HG02885 (cell line): Measurements from ENCODE around the gene PDE4D.

Source experiments
- ATAC-seq: cut with Tn5 transposase; IDR thresholded peaks from one replicate; pipeline ENCODE4 v1.9.1; 2021; ENCODE audit warnings: mild to moderate bottlenecking; ENCODE audit not compliant: unreplicated experiment, poor library complexity

The PDE4D gene

DNA sequence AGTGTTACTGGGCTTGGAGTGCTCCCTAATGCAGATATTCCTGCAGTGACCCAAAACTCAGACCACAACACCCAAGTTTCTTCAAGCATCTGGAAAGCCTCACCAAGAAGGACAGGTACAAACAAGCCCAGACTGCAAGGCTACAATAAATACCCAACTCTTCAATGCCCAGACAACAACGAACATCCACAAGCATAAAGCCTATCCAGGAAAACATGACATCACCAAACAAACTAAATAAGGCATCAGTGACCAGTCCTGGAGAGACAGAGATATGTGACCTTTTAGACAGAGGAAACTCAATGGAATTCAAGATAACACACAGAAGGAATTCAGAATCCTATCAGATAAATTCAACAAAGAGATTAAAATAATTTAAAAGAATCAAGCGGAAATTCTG lies 605.6 kb downstream of the PDE4D start:
- no peak for ATAC-seq

- ATAC-seq: no peak
Observed at GRCh38 chr5:59287361-59287760, 606.2 kb downstream of the PDE4D start.

- no peak for ATAC-seq
Observed at GRCh38 chr5:59286510-59286909, 607.0 kb downstream of the PDE4D start.

DNA sequence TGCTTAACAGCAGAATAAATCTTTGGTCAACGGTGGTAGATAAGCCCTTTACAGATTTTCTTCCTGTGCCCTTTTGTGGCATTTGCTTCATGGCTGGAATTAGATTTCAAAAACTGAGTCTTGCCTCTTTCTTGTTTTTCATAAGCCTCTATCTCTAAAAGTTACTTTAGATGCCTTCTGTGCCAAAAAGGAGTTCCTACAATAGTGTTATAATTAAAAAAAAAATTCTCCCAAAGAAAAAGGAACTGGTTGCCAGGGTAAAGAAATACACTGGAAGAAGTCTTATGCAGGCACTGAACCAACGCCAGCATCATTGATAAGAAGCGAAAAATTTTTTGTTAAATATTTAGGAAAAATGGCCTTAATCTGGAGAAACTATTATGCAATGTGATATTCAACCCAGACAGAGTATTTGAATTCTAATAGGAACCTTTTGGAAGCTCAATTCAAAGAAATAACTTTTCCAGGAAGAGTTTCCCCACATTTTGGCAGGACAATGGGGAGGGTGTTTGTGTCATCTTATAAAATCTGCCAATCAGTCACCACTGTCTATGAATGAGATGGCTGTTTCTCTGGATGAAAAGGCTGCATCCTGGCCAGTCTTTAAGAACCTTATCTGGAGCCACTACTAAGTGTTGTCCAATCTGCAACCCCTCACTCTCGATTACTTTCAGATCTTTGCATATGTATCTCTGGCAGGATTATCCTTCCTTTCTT lies 608.1 kb downstream of the PDE4D start:
- no peak for ATAC-seq

DNA sequence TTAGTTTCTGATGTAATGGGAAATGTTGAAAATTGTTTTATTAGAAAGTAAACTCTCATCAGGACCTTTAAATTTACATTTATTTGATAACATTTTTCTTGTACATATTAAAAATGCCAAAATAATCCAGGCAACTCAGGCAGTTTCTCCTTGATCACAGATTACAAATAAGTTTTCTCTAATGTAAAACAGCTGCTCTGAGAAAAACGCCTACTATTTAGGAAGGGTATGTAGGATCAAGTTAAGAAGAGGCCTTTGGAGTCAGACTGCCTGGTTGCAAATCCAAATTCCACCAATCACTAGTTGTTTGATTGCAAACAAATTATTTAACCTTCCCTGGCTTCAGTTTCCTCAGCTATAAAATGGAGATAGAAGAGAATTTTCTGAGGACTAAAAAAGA lies 610.8 kb downstream of the PDE4D start:
- ATAC-seq: no peak

GRCh38 chr5:59279979-59280378 lies 613.5 kb downstream of the PDE4D start:
- no peak for ATAC-seq

- ATAC-seq: no peak
Observed at GRCh38 chr5:59276917-59277372, 616.6 kb downstream of the PDE4D start.

DNA sequence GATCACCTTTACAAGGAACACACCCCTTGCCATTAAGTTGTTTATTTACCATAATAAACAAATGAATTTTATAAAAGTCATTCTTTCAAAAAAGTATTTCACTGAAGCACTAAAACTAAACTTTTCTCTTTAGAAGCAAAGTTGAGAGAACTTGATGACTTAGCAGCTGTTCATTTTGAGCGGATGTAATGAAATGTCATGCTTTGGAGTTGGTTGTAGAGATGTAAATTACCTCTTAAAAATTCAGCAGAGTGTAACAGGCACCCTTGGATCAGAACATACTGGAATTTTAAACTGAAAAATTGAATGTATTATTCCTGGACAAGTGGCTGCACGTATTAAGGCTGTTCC lies 617.2 kb downstream of the PDE4D start:
- ATAC-seq: no peak

DNA sequence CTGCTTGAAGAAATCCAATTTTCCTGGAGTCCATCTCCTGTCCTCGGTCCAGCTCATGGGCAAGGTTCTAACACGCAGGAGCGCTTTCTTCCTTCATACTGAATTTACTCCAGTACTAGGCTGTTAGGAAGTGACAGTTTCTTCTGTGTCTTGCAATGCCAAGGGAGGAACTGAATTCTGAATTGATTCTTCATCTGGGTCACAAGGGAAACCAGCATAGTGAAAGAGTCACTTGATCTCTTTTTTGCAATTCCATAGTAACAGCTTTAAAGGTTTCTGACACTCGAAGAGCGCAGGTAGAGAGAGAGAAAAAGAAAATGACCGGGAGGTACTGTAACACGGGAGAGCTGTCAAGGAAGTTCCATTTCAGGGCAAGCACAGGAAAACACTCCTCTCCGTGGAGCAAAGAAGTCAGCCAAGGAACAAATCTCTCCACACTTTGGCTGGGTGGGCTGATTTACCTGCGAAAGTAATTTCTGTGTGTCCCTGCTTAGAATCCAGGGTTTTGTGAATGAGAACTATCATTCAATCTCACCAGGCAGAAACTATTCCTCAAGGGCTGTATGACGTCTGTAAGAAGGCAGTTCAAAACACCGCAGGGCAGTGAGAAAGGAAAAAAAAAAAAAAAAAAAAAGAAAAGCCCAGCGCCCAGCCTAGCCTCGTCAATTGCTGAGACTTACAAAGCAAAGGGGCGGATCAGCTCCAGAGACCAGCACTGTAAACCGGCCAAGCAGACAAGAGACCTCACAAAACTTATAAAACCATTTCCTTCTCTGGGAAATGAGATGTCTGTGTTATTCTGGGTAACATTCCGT lies 617.8 kb downstream of the PDE4D start:
- no peak for ATAC-seq

GRCh38 chr5:59275170-59275509 lies 618.4 kb downstream of the PDE4D start:
- ATAC-seq: no peak

DNA sequence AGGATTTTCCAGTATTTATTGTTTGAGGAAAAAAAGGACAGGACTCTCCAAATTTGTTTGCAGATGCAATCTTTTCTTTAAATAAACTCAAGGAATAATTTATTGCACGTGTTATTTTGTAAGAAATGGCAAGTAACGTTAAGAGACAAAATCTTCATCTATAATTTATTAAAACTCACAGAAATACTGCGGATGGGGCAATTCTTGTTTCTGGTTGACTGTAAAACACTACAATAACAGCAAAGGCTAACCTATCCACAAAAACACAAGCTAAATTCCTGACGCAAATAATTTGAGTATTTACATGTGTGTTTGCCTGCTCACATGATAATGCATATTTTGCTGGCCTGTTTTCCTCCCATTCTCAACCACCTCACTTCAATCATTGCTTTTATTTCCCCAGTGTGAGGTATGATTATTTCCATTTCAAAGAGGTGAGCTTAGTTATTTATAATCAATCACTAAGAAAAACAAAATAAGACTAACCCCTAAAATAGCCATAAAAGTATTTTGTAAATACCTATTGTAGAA lies 619.4 kb downstream of the PDE4D start:
- no peak for ATAC-seq

- no peak for ATAC-seq
Observed at GRCh38 chr5:59272809-59273427, 620.6 kb downstream of the PDE4D start.

DNA sequence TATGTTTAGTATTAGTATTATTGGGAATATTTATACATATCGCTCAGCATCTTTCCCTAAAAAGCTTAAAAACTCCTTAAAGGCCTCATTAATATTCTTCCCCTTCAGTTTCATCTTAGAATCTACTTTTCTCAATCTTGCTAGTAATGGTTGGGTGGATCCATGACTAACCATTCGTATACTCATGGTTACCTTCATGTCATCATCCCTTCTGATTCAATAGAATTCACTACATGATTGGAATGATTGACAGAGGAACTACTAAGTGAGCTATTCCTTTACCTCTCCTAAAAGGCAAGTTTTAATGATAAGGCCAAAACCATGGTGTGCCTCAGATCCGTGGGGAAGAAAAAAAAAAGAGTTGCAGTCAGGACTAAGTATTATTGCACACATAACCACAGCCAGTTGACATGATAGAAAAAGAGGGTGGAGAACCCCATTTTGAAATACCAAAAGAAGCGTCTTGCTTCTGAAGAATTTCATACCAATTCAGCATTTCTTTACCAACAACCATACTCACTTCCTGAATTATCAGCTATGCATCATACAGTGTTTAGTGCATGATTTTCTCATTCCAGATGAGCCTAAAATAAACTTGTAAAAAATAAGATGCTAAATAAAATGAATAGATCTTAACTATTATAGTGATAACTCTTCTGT lies 624.6 kb downstream of the PDE4D start:
- no peak for ATAC-seq

DNA sequence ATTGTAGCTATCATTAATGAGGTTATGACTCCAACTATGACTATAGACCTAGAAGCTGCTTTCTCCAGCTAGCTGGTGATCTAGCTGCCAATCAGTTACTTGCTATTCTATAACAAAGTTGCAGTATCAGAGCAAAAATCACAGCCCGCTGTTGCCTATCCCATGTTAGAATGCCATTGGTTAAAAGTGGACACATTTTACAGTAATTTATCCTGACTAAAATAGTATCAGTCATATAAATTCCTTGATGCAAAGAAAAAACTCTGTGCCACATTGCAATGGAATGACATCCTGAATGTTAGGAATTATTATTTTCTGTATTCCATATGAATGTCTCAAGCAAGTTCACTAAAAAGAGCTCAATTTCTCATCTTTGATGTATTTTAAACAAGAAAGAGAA lies 626.5 kb downstream of the PDE4D start:
- no peak for ATAC-seq

GRCh38 chr5:59266410-59266809 lies 627.1 kb downstream of the PDE4D start:
- ATAC-seq: no peak

GRCh38 chr5:59264639-59265245 lies 628.8 kb downstream of the PDE4D start:
- no peak for ATAC-seq

DNA sequence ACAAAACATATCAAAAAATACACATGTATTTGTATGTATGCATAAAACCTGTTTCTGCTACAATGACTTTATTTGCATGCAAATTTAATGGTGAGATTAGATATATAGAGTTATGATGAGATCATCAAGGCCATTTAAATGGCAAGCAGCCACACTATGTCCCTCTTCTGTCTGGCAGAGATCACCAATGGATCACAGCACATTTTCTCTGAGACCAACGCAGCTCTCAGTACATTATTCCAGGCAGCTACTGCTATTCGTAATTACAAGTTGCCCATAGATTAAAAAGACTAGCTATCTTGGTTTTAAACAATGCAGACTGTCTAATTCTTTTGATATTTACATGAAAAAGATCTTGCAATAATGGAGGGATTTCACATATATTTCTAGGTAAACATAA lies 629.5 kb downstream of the PDE4D start:
- no peak for ATAC-seq

GRCh38 chr5:59261969-59262368 lies 631.6 kb downstream of the PDE4D start:
- no peak for ATAC-seq

DNA sequence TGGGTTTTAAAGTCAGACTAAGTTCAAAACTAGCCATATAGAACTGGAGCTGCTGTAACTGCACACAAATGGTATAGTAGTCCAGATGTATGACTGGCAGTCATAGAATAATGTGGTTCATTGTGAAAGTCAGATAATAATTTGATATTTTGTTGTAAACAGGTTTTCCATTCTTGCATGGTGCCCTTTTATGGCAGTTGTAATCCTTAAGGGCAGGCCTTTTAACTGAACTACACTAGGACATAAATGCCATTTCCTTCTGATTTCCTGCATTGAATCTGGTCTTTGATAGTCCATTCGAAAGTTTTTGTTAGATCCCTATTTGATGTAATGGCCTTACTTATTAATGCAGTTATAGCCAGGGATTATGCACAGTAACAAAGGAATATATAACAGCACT lies 632.6 kb downstream of the PDE4D start:
- ATAC-seq: no peak

GRCh38 chr5:59260200-59260599 lies 633.3 kb downstream of the PDE4D start:
- ATAC-seq: no peak
